Adrenal gland (tissue), 5 donors: ENCODE results near the gene INMT.

Source experiments
- POLR2A ChIP-seq, 2 donors: fragments of 450-650 bp; IDR thresholded peaks; one replicate each; pipeline ENCODE4 v1.6.1; 2017; ENCODE audit warnings: antibody characterized with exemption in 2 of 2, mild to moderate bottlenecking in 2 of 2, moderate library complexity in 1 of 2
- TF ChIP-seq, protein P1 (sequence below), 6 experiments: fragments of 450-650 bp in 4 of 6; fragments of 200-600 bp in 2 of 6; sonication (generic) in 1 of 6; IDR thresholded peaks; 1 replicate in 5 of 6; 2 replicates in 1 of 6; pipeline versions ENCODE4 v1.5.1 to v1.8.0; 2016 to 2021; ENCODE audit warnings: antibody characterized with exemption in 6 of 6, mild to moderate bottlenecking in 2 of 6, moderate library complexity in 1 of 6
- donor health status: DM: no; HTN: no; CAD: no.

DNA sequence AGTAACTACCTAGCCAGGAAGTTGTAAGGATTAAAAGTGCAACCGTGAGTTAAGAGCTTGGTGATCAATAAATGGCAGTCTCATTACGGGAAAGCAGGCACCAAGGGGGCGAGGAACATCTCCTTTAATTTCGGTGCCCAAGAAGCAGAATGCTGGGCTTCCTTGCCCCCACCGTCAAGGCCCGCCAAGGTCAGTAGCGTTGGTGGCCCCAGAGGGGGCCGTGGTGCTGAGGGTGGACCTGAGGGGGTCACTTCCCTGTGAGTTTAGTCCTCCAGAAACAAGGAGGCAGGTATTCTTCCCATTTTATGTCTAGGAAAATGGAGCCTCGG, 18.9 kb downstream of the INMT start:
- TF ChIP-seq, protein P1, sequence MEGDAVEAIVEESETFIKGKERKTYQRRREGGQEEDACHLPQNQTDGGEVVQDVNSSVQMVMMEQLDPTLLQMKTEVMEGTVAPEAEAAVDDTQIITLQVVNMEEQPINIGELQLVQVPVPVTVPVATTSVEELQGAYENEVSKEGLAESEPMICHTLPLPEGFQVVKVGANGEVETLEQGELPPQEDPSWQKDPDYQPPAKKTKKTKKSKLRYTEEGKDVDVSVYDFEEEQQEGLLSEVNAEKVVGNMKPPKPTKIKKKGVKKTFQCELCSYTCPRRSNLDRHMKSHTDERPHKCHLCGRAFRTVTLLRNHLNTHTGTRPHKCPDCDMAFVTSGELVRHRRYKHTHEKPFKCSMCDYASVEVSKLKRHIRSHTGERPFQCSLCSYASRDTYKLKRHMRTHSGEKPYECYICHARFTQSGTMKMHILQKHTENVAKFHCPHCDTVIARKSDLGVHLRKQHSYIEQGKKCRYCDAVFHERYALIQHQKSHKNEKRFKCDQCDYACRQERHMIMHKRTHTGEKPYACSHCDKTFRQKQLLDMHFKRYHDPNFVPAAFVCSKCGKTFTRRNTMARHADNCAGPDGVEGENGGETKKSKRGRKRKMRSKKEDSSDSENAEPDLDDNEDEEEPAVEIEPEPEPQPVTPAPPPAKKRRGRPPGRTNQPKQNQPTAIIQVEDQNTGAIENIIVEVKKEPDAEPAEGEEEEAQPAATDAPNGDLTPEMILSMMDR (IDR thresholded peaks at IDR 0.05): no peak
- no peak for TF ChIP-seq POLR2A (IDR thresholded peaks at IDR 0.05)
